Mucosa of descending colon (tissue), 3 donors: ENCODE results near the gene NCKIPSD. TPM values are rescaled to one million over a fixed set of nuclear protein-coding genes. Genes with fewer than 3 reads are reported as not detected.
A peak's percentile ranks its signal among the peaks of the same experiment; 100 is the strongest.

Experiments used
- ATAC-seq: fragments of 200-7000 bp; cut with Tn5 transposase; one replicate; pipeline ENCODE4 v1.9.1; 2020; ENCODE audit warnings: mild to moderate bottlenecking, moderate library complexity
- DNase-seq, 3 donors: peaks; one replicate each; pipeline ENCODE4 v3.0.0-alpha.2; 2020
- H3K36me3 ChIP-seq: fragments of 200-600 bp; one replicate; pipeline ENCODE4 v1.8.0; 2021; ENCODE audit warnings: low read depth, mild to moderate bottlenecking
- H3K4me1 ChIP-seq: fragments of 200-600 bp; one replicate; pipeline ENCODE4 v1.8.0; 2021; ENCODE audit warnings: low read depth, mild to moderate bottlenecking
- H3K4me3 ChIP-seq: fragments of 200-600 bp; one replicate; pipeline ENCODE4 v1.8.0; 2021; ENCODE audit warnings: mild to moderate bottlenecking
- H3K9me3 ChIP-seq: fragments of 200-600 bp; one replicate; pipeline ENCODE4 v1.8.0; 2021; ENCODE audit warnings: mild to moderate bottlenecking
- CTCF ChIP-seq: fragments of 200-600 bp; IDR thresholded peaks from one replicate; pipeline ENCODE4 v1.8.0; 2022; ENCODE audit warnings: antibody characterized with exemption, mild to moderate bottlenecking
- intact Hi-C, 2 donors: fragments of 100-400 bp; cut with DNase I in 1 of 2; cut with micrococcal nuclease in 1 of 2; formaldehyde crosslinking; loops; one replicate each; pipeline versions ENCODE4 v1.11.0 to v1.11.1; 2022; cut with DNase I, micrococcal nuclease
- total RNA-seq, 3 donors: library from RNA; stranded (reverse); fragmentation: NEBNext Ultra II Directional in 2 of 3; extraction: Animal tissue kit (Norgen Biotek cat#: 25700) in 2 of 3; gene quantifications; one replicate each; pipeline versions ENCODE4 v1.2.1 to v1.2.4, GENCODE V29; 2021 to 2023
- donor health status: DM: no; HTN: no; CAD: no; lungs with moderate emphysema.
- donor health status: DM: no; HTN: no; CAD: no.
- donor health status: DM: no; HTN: yes; CAD: no.

Gene NCKIPSD
- total RNA-seq, 3 donors from 2014 or later: 21.7 to 27.3 (median 23.7) TPM

- DNase-seq: no peak
- TF ChIP-seq CTCF: no peak
- no peak for ATAC-seq
- Histone ChIP-seq H3K4me1 (peaks cover 14% of the 10 kb centered on the region), H3K36me3 (no peaks in the 10 kb centered on the region), H3K9me3 (no peaks in the 10 kb centered on the region), H3K4me3 (no peak overlapping the region)
- intact Hi-C loops: no loop called here
Measured at GRCh38 chr3:48664929-48665328, 20.8 kb downstream of the NCKIPSD start.

GRCh38 chr3:48664313-48664644 is 21.4 kb downstream of the NCKIPSD start:
- H3K36me3 ChIP-seq: no peaks in the 10 kb centered on the region
- ATAC-seq: no peak
- peak; percentile 5 for TF ChIP-seq CTCF
- no peaks in the 10 kb centered on the region for H3K9me3 ChIP-seq
- peaks cover 14% of the 10 kb centered on the region for H3K4me1 ChIP-seq
- intact Hi-C loops: no loop called here
- DNase-seq: no peak
- no peak overlapping the region for H3K4me3 ChIP-seq

- ATAC-seq (peak; percentile 88), DNase-seq (peak; percentile 95 to 97 (median 96))
- intact Hi-C loops: no loop called here
- Histone ChIP-seq H3K4me3 (peak overlapping the region; percentile 4), H3K9me3 (no peaks in the 10 kb centered on the region), H3K36me3 (no peaks in the 10 kb centered on the region), H3K4me1 (peaks cover 14% of the 10 kb centered on the region)
- peak; percentile 72 for TF ChIP-seq CTCF
Measured at GRCh38 chr3:48663489-48664312, 22.0 kb downstream of the NCKIPSD start.

- peak within 1 kb of the TSS; percentile 4 for H3K4me3 ChIP-seq
- no peak for TF ChIP-seq CTCF
- H3K36me3 ChIP-seq: no peaks in the 10 kb centered on the region
- H3K9me3 ChIP-seq: no peaks in the 10 kb centered on the region
- intact Hi-C loops: no loop called here
- DNase-seq (peak; percentile 73 to 85 (median 79)), ATAC-seq (peak; percentile 64)
- H3K4me1 ChIP-seq: peaks cover 14% of the 10 kb centered on the region
Measured at GRCh38 chr3:48662753-48663488, 22.8 kb downstream of the NCKIPSD start, which contains the start of gene CELSR3. Gene CELSR3, minus strand, starts transcription at chr3:48662886. Its CDS starts 252 bp downstream, at chr3:48662634.

GRCh38 chr3:48662145-48662752 is 23.5 kb downstream of the NCKIPSD start:
- Histone ChIP-seq H3K36me3 (no peaks in the 10 kb centered on the region), H3K4me1 (peaks cover 14% of the 10 kb centered on the region), H3K4me3 (no peak overlapping the region), H3K9me3 (no peaks in the 10 kb centered on the region)
- no peak for TF ChIP-seq CTCF
- DNase-seq: peak in 1 of 3 donors; percentile 47
- intact Hi-C loops: no loop called here
- ATAC-seq: no peak
